Astrocyte of the spinal cord (primary cell): ENCODE results near the gene SH3RF2.
A peak's percentile ranks its signal among the peaks of the same experiment; 100 is the strongest.

Experiments used
- DNase-seq: peaks from one replicate; pipeline ENCODE4 v3.0.0; 2011; ENCODE audit warnings: low read depth, low spot score
- H3K4me3 ChIP-seq: 2 replicates; pipeline ENCODE4 v1.5.1; 2011; ENCODE audit warnings: low read depth, mild to moderate bottlenecking, low read length, moderate library complexity
- CTCF ChIP-seq: IDR thresholded peaks from 2 replicates; pipeline ENCODE4 v1.5.1; 2012; ENCODE audit warnings: low read depth, mild to moderate bottlenecking, low read length, inconsistent platforms
- in situ Hi-C: cut with HindIII; loops from 2 replicates; pipeline ENCODE4 v1.10.0; 2017; ENCODE audit warnings: low sequenced_read_pairs

The SH3RF2 gene

GRCh38 chr5:145945620-145946111 lies 9.3 kb downstream of the SH3RF2 start:
- H3K4me3 ChIP-seq: no peak overlapping the region
- no peak for TF ChIP-seq CTCF
- in situ Hi-C loops: no loop called here
- no peak for DNase-seq

- no peak for TF ChIP-seq CTCF
- in situ Hi-C loops: no loop called here
- peak; percentile 76 for DNase-seq
- H3K4me3 ChIP-seq: no peak overlapping the region
Measured at GRCh38 chr5:145946112-145946861, 9.9 kb downstream of the SH3RF2 start.

GRCh38 chr5:145947581-145947980 lies 11.2 kb downstream of the SH3RF2 start:
- DNase-seq: no peak
- H3K4me3 ChIP-seq: no peak overlapping the region
- in situ Hi-C loops: no loop called here
- TF ChIP-seq CTCF: no peak

GRCh38 chr5:145948047-145948446 lies 11.7 kb downstream of the SH3RF2 start:
- no peak for DNase-seq
- in situ Hi-C loops: no loop called here
- TF ChIP-seq CTCF: no peak
- H3K4me3 ChIP-seq: no peak overlapping the region

GRCh38 chr5:145948921-145949320 lies 12.5 kb downstream of the SH3RF2 start:
- TF ChIP-seq CTCF: no peak
- in situ Hi-C loops: no loop called here
- H3K4me3 ChIP-seq: no peak overlapping the region
- no peak for DNase-seq

- in situ Hi-C loops: no loop called here
- DNase-seq: no peak
- no peak for TF ChIP-seq CTCF
- H3K4me3 ChIP-seq: no peak overlapping the region
Measured at GRCh38 chr5:145949474-145949873, 13.1 kb downstream of the SH3RF2 start.

- no peak for DNase-seq
- in situ Hi-C loops: no loop called here
Measured at GRCh38 chr5:145951071-145951470, 14.7 kb downstream of the SH3RF2 start.

More at GRCh38 chr5:145951071-145951470, 14.7 kb downstream of the SH3RF2 start:
- TF ChIP-seq CTCF: no peak
- no peak overlapping the region for H3K4me3 ChIP-seq
